Activated CD8-positive, alpha-beta memory T cell treated with anti-CD3 and anti-CD28 coated beads, Interleukin-2, amount 10 ng/mL, durations not matched to agents 7 days and 5 days (primary cell): Measurements from ENCODE around the gene WASF1. TPM values are rescaled to one million over a fixed set of nuclear protein-coding genes. Genes with fewer than 3 reads are reported as not detected.

ENCODE experiments used
- ATAC-seq: fragments of 150-1000 bp; cut with Tn5 transposase; one replicate; pipeline ENCODE4 v1.10.0; 2021; ENCODE audit warnings: moderate library complexity
- CTCF ChIA-PET: fragments of 350-600 bp; sonication (Branson Sonifier 250); formaldehyde crosslinking; loops from one replicate; lab custom pipeline; 2021; ENCODE audit warnings: antibody characterized with exemption; lab: Charles Lee
- DNase-seq: peaks from one replicate; pipeline ENCODE4 v3.0.0-alpha.2; 2020
- H3K27ac Mint-ChIP-seq: one replicate; pipeline ENCODE4 v1.8.0; 2021; ENCODE audit warnings: mild to moderate bottlenecking, mixed read lengths
- H3K27me3 Mint-ChIP-seq: one replicate; pipeline ENCODE4 v1.8.0; 2021; ENCODE audit warnings: mixed read lengths
- H3K36me3 Mint-ChIP-seq: one replicate; pipeline ENCODE4 v1.8.0; 2021; ENCODE audit warnings: mild to moderate bottlenecking, mixed read lengths
- H3K4me1 Mint-ChIP-seq: one replicate; pipeline ENCODE4 v1.8.0; 2021; ENCODE audit warnings: mixed read lengths
- H3K4me3 Mint-ChIP-seq: one replicate; pipeline ENCODE4 v1.8.0; 2021; ENCODE audit warnings: mild to moderate bottlenecking, moderate library complexity, mixed read lengths
- H3K9me3 Mint-ChIP-seq: one replicate; pipeline ENCODE4 v1.8.0; 2022; ENCODE audit warnings: low read depth, mixed read lengths
- total RNA-seq, 2 experiments: library from RNA; stranded (reverse); gene quantifications; one replicate each; pipeline ENCODE4 v1.2.3, GENCODE V29; 2021

The WASF1 gene
- total RNA-seq = 1 to 10 TPM in 1 of 2 experiments, under 1 TPM in 1; 0.47 to 1.5 TPM

DNA sequence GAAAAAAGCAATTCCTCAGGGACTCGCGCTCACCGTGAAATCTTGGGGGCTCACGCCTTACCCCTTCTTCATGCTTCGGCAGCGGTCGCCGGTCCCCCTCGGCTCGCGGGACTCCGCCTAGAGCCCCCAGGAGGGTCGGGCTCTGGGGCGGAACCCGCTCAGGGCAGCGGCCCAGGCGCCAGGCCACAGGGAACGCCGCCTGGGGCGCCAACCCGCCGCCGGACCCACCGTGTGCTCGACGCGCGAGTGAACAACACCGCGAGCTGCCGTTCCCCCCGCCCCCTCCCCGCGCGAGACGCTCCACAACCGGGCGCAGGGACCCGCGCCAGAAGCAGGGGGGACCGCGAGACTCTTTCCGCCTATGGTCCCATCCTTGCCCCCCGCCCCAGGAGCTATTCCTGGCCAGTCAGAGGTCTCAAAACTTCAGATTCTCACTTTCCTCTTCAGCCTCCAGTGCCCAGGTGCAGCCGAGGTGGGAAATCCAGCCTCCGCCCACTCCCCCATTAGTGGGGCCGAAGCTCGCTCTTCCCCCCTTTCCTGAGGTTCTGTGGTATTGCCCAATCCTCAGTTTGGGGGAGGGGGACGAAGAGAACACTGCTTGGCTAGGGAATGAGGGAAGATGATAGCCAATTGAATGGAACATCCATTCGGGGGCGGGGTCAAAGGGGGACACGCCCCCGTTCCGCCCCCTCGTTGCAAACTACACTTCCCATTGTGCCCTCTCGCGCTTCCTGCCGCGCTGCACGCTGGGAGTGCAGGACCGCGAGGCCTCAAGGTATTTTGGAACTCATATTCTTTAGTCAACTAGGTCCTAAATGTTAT lies at the start of gene WASF1:
WASF1 (minus strand) TSS at position 265 of the 822 bp plus-strand sequence. CDS start 52,069 bp downstream, outside the sequence.
- peaks cover 7% of the 10 kb centered on the region for H3K4me1 Mint-ChIP-seq
- no peaks in the 10 kb centered on the region for H3K9me3 Mint-ChIP-seq
- peaks cover 19% of the 10 kb centered on the region for H3K27me3 Mint-ChIP-seq
- ATAC-seq (peak; percentile 92), DNase-seq (peak; percentile 94)
- CTCF ChIA-PET = interaction anchor here (1.0 to 2.2 kb wide), 9 partner anchors 10 to 214 kb away, joined by 3 to 21 read pairs (median 6); no protein-coding TSS in a partner anchor
- no peak within 1 kb of the TSS for H3K4me3 Mint-ChIP-seq
- H3K36me3 Mint-ChIP-seq = peaks cover 1% of the 10 kb centered on the region
- H3K27ac Mint-ChIP-seq = peak within 1 kb of the TSS; percentile 61

DNA sequence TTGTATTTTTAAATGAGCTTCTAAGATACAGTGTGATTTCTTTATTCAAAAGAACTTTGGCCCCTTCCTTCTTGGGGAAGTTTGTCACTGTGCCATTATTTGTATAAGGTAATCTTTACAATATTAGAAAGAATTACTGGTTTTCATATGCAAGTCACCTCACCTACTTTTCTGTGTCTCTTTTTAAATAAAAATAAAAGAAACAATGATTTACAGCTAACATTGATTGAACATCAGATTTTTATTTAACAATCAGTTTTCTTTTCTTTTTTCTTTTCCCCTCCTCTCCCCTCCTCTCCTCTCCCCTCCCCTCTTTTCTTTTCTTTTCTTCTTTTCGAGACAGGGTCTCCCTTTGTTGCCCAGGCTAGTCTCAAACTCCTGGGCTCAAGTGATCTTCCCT lies 46.8 kb upstream of the WASF1 start:
- H3K9me3 Mint-ChIP-seq = no peaks in the 10 kb centered on the region
- DNase-seq (no peak), ATAC-seq (no peak)
- no peak overlapping the region for H3K27ac Mint-ChIP-seq
- no peak overlapping the region for H3K4me3 Mint-ChIP-seq
- no peaks in the 10 kb centered on the region for H3K27me3 Mint-ChIP-seq
- H3K36me3 Mint-ChIP-seq = peaks cover 19% of the 10 kb centered on the region
- no peaks in the 10 kb centered on the region for H3K4me1 Mint-ChIP-seq
- CTCF ChIA-PET = interaction anchor here (0.6 kb wide), 1 partner anchor 300 kb away, joined by 3 read pairs; no protein-coding TSS in a partner anchor

DNA sequence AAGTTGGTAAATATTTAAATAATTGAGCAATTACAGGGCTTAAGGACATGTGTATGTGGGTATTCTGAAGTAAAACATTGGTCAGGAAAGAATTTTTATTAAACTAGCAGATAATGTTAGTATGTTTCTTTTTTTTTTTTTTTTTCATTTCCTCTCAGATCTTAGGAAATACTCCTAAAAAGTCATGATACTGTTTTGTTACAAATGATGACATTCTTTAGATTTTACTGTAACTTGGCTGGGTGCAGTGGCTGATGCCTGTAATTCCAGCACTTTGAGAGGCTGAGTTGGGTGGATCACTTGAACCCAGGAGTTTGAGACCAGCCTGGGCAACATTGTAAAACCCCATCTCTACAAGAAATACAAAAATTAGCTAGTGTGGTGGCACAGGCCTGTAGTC lies 42.3 kb upstream of the WASF1 start:
- Mint-ChIP-seq H3K9me3 (no peaks in the 10 kb centered on the region), H3K4me1 (no peaks in the 10 kb centered on the region), H3K27ac (no peak overlapping the region), H3K36me3 (peaks cover 33% of the 10 kb centered on the region), H3K27me3 (no peaks in the 10 kb centered on the region), H3K4me3 (no peak overlapping the region)
- CTCF ChIA-PET = no interaction called here
- ATAC-seq (no peak), DNase-seq (no peak)

DNA sequence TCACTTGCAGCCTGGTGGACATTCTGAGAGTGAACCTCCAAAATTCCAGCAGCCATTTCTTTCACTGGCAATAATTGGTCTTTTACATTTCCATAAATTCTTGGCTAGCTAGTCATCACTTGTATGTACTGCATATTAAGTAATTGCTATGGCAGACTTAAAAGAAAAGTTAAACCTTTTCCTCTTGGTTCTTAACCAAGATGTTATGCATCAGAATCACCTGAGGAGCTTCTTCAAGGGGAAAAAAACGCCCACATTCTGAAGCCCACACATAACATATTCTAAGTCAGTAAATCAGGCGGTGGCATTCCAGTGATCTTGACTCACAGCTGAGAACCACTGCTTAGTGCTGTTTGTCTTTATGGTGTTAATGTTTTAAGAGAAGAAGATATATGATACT lies 37.8 kb upstream of the WASF1 start:
- peaks cover 43% of the 10 kb centered on the region for H3K36me3 Mint-ChIP-seq
- H3K27ac Mint-ChIP-seq = no peak overlapping the region
- no peak overlapping the region for H3K4me3 Mint-ChIP-seq
- ATAC-seq = no peak
- no peaks in the 10 kb centered on the region for H3K27me3 Mint-ChIP-seq
- no peaks in the 10 kb centered on the region for H3K4me1 Mint-ChIP-seq
- no peaks in the 10 kb centered on the region for H3K9me3 Mint-ChIP-seq
- no peak for DNase-seq
- CTCF ChIA-PET = interaction anchor here (0.9 to 1.0 kb wide), 2 partner anchors 11 to 37 kb away, joined by 3 read pairs; partner anchors contain the start of gene CDC40

DNA sequence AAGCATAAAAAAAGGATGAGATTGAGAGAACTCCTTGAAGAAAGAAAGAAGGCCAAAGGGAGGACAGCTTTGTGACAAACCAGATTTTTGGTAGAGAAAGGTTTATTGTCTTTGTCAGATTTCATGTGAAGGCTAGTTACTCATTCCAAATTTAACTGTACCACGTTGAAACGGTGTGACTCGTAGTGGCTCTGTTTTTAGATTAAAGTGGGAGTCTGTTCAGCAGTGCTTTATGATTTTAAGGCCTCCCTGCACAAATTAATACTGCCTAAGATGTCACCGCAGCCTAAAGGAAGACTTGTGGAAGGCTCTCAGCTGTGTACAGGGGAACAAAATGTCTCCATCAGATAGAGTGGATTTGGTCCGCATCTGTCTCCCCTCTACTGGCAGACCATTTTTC lies 36.7 kb upstream of the WASF1 start:
- no peak overlapping the region for H3K27ac Mint-ChIP-seq
- no peaks in the 10 kb centered on the region for H3K9me3 Mint-ChIP-seq
- H3K27me3 Mint-ChIP-seq = no peaks in the 10 kb centered on the region
- ATAC-seq (no peak), DNase-seq (no peak)
- H3K4me3 Mint-ChIP-seq = no peak overlapping the region
- H3K4me1 Mint-ChIP-seq = no peaks in the 10 kb centered on the region
- CTCF ChIA-PET = no interaction called here
- peaks cover 48% of the 10 kb centered on the region for H3K36me3 Mint-ChIP-seq

DNA sequence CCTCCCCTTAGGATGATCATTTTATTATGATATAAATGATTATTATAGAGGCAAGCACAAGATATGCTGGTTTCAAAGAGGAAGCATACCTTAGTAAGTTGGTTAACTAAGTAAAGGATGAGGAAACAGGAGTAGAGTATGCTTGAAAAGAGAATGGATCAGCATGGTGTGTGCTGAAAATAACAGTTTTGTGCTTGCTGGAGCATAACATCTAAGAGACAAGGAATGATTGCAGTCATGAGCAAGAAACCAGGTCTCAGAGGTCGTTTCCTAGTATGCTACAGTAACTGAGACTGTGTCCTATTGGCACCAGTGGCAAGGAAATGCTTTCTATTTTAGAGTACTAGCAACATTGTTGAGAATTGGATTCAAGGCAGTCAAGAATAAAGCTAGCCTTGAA lies 34.9 kb upstream of the WASF1 start:
- ATAC-seq (no peak), DNase-seq (no peak)
- Mint-ChIP-seq H3K27me3 (no peaks in the 10 kb centered on the region), H3K4me1 (no peaks in the 10 kb centered on the region), H3K36me3 (peaks cover 39% of the 10 kb centered on the region), H3K9me3 (no peaks in the 10 kb centered on the region), H3K4me3 (no peak overlapping the region), H3K27ac (no peak overlapping the region)
- CTCF ChIA-PET = no interaction called here

DNA sequence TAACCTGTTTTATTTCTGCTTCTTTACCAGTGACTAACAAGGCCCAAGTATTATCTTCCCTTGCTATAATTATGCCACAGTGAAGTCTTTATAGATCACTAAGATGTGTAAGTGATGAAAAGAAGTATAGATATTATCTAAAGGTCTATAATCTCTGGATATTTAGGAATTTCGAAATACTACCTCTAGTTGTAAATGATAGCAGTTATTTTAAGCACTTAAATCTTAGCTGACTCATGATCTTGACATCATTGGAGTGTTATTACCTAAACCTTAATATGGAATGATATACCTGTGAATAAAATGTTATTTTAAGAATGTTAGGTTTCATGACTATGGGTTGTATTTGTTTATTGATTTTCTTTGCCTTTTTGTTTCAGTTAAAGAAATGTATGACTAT lies 32.3 kb upstream of the WASF1 start:
- DNase-seq = no peak
- Mint-ChIP-seq H3K27ac (no peak overlapping the region), H3K4me1 (no peaks in the 10 kb centered on the region), H3K4me3 (no peak overlapping the region), H3K27me3 (no peaks in the 10 kb centered on the region), H3K36me3 (peaks cover 37% of the 10 kb centered on the region), H3K9me3 (no peaks in the 10 kb centered on the region)
- CTCF ChIA-PET = no interaction called here
- ATAC-seq = no peak

DNA sequence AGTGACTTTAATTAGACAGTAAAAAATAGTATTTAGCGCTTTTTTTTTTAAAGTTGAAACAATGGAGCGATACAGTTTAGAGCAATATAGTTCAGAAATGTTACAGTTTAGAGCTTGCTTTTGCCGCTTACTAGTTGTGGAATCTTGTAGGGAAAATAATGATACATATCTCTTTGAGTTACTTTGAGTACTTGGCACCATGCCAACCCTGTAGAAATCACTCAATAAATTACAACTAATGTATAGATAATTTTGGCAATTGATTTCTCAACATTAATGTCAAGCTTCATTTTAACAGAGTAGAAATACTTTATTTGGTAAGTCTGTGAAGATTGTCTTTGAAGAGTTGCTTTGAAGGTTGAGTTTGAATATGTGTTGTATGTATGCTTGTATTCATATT lies 28.2 kb upstream of the WASF1 start:
- no peak for ATAC-seq
- Mint-ChIP-seq H3K27me3 (no peaks in the 10 kb centered on the region), H3K4me3 (no peak overlapping the region), H3K4me1 (no peaks in the 10 kb centered on the region), H3K36me3 (peaks cover 24% of the 10 kb centered on the region), H3K9me3 (no peaks in the 10 kb centered on the region), H3K27ac (no peak overlapping the region)
- DNase-seq = no peak
- CTCF ChIA-PET = interaction anchor here (2.3 kb wide), 1 partner anchor 28 kb away, joined by 8 read pairs; the partner anchor contains the start of genes CDC40 and WASF1

DNA sequence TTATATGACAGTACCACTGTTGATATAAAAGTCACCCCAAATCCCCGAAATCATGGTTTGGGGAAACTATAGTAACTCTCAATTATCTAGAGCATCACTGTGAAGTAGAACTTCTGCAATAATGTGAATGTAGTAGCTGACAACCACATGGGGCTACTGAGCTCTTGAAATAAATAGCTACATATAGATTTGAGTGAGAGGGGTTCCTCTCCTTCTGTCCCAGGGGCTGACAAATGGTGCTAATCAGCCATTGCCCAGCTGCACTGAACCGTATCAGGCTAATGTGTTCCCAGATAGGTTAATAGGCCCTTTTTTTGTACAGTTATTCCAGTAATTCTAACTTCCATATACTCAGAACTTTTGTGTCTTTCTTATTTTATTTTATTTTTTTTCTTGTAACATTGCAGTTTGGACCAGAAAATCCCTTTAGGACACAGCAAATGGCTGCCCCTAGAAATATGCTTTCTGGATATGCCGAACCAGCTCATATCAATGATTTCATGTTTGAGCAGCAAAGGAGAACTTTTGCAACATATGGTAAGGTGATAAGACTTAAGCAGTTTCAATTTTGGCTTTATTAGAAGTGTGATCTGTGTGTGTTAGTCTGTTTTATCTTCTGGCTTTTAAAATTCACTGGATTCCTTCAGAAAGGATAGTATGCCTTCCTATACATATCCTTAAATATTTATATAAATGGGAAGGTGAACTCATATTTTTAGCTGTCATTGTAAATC lies 21.8 kb upstream of the WASF1 start:
- Mint-ChIP-seq H3K36me3 (peaks cover 6% of the 10 kb centered on the region), H3K27ac (no peak overlapping the region), H3K27me3 (no peaks in the 10 kb centered on the region), H3K4me1 (no peaks in the 10 kb centered on the region), H3K9me3 (no peaks in the 10 kb centered on the region), H3K4me3 (no peak overlapping the region)
- CTCF ChIA-PET = no interaction called here
- ATAC-seq (no peak), DNase-seq (no peak)

DNA sequence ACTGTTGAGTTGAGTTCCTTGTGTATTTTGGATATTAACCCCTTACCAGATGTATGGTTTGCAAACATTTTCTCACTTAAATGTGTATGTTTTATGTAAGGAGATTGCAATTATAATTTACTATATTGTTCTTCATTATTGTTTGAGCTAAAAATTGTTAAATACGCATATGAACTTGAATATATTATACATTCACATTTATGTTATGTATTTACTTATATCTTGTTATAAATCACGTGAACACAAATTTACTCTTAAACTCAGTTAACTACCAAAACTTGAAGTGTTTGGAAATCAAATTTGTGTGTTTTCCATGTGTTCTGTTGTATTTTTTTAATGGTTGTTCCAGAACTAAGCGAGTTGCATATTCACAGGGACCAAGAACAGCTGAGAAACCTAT lies 19.1 kb upstream of the WASF1 start:
- Mint-ChIP-seq H3K4me3 (no peak overlapping the region), H3K36me3 (peaks cover 11% of the 10 kb centered on the region), H3K27me3 (no peaks in the 10 kb centered on the region), H3K27ac (no peak overlapping the region), H3K9me3 (no peaks in the 10 kb centered on the region), H3K4me1 (no peaks in the 10 kb centered on the region)
- ATAC-seq (no peak), DNase-seq (no peak)
- CTCF ChIA-PET = interaction anchor here (1.4 to 2.1 kb wide), 2 partner anchors 18 to 24 kb away, joined by 4 read pairs; partner anchors contain the start of gene CDC40

DNA sequence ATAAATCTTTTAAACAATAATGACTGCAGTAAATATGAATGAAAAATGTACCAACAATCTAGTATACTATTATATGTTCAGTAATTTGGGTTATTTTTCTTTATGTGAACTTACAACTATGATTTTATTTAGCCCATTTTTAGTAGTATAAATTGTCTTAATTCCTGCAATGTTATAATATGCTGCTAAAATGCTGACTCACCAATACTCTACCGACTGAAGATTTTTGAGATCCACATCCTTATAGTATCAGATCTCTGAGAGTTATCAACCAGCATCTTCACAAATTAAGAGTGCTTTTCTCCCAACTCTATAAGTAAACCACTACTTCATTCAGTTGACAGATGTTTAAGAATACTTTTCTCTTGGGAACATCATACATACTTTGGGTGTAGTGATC lies 17.4 kb upstream of the WASF1 start:
- no peak for DNase-seq
- H3K27me3 Mint-ChIP-seq = no peaks in the 10 kb centered on the region
- H3K9me3 Mint-ChIP-seq = no peaks in the 10 kb centered on the region
- no peaks in the 10 kb centered on the region for H3K4me1 Mint-ChIP-seq
- ATAC-seq = no peak
- H3K4me3 Mint-ChIP-seq = no peak overlapping the region
- H3K36me3 Mint-ChIP-seq = peaks cover 10% of the 10 kb centered on the region
- H3K27ac Mint-ChIP-seq = no peak overlapping the region
- CTCF ChIA-PET = interaction anchor here (1.4 kb wide), 1 partner anchor 17 kb away, joined by 4 read pairs; the partner anchor contains the start of gene CDC40

DNA sequence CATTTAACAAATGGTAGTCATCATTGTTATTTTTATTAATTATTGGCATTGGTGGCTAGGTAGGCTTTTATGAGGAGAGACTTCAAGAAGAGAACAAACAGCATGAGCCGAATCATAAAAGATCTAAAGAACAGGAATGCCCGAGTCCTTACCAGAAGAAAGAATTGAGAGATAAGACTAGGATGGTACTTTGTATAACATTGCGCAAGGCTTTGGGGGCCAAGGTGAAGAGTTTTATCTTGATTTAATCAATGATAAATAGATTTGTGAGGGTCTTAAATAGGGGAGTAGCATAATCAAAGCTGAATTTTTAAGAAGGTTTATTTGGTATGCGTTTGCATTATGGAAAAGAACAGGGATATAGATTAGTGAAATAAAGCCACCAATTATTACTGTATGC lies 16.2 kb upstream of the WASF1 start:
- Mint-ChIP-seq H3K27ac (no peak overlapping the region), H3K4me1 (no peaks in the 10 kb centered on the region), H3K36me3 (peaks cover 10% of the 10 kb centered on the region), H3K27me3 (no peaks in the 10 kb centered on the region), H3K9me3 (no peaks in the 10 kb centered on the region), H3K4me3 (no peak overlapping the region)
- ATAC-seq (no peak), DNase-seq (no peak)
- CTCF ChIA-PET = no interaction called here

DNA sequence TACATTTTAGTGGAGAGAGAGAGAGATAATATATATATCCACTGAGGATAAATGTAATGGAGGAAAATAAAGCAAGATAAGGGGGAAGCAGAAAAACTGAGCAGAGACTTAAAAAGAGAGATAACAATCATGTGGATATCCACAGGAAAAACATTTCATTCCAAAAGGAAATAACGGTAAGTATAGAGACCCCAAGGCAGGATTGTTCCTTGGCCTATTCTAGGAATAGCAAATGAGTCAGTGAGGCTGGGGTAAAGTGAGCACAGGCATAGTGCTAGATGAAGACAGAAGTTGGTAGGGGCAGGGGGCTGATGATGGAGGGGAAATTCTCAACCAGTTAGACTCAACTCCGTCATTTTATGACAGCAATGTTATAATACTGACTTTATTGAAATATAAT lies 12.0 kb upstream of the WASF1 start:
- Mint-ChIP-seq H3K4me3 (no peak overlapping the region), H3K27me3 (no peaks in the 10 kb centered on the region), H3K4me1 (peaks cover 10% of the 10 kb centered on the region), H3K9me3 (no peaks in the 10 kb centered on the region), H3K27ac (no peak overlapping the region), H3K36me3 (peaks cover 10% of the 10 kb centered on the region)
- no peak for ATAC-seq
- CTCF ChIA-PET = no interaction called here
- DNase-seq = no peak
